GM12801 (cell line): ENCODE results near the gene TAAR1.

Experiments
- CTCF ChIP-seq: IDR thresholded peaks from one replicate; pipeline ENCODE4 v1.5.1; 2011; ENCODE audit warnings: control low read depth; ENCODE audit not compliant: insufficient read length; ENCODE audit errors: extremely low read depth

TAAR1 gene

GRCh38 chr6:132673376-132674094 is 14.6 kb upstream of the TAAR1 start:
- no peak for TF ChIP-seq CTCF

- TF ChIP-seq CTCF = no peak
Measured at GRCh38 chr6:132671295-132671694, 12.3 kb upstream of the TAAR1 start.

- no peak for TF ChIP-seq CTCF
Measured at GRCh38 chr6:132669690-132670291, 10.8 kb upstream of the TAAR1 start.

- TF ChIP-seq CTCF = no peak
Measured at GRCh38 chr6:132666118-132666517, 7.1 kb upstream of the TAAR1 start.

- TF ChIP-seq CTCF = no peak
Measured at GRCh38 chr6:132664309-132665034, 5.5 kb upstream of the TAAR1 start.

GRCh38 chr6:132663661-132664060 is 4.7 kb upstream of the TAAR1 start:
- TF ChIP-seq CTCF = no peak

- TF ChIP-seq CTCF = no peak
Measured at GRCh38 chr6:132661906-132662305, 2.9 kb upstream of the TAAR1 start.
